PC-3 (cell line): ENCODE data around the gene UCK2. TPM values are rescaled to one million over a fixed set of nuclear protein-coding genes. Genes with fewer than 3 reads are reported as not detected.

Experiments used
- ATAC-seq: fragments of 200-7000 bp; cut with Tn5 transposase; 2 replicates; pipeline ENCODE4 v1.9.1; 2020; ENCODE audit warnings: mild to moderate bottlenecking, moderate library complexity
- BruUV-seq: library from RNA; stranded (reverse); fragments of 400-500 nt; replicated peaks from 2 replicates; lab custom pipeline; 2021; lab: Mats Ljungman, UMichigan
- CTCF ChIA-PET: fragments of 300-600 bp; sonication (Branson Sonifier 250); formaldehyde crosslinking; loops from one replicate; lab custom pipeline; 2022; ENCODE audit warnings: antibody characterized with exemption; lab: Charles Lee
- POLR2A ChIA-PET: fragments of 300-600 bp; sonication (Branson Sonifier 250); formaldehyde crosslinking; loops from one replicate; lab custom pipeline; 2022; ENCODE audit warnings: antibody characterized with exemption; ENCODE audit not compliant: unreplicated experiment; lab: Charles Lee
- DNase-seq: peaks from one replicate; pipeline ENCODE4 v3.0.0-alpha.2; 2015
- H2AFZ ChIP-seq: fragments of 300-600 bp; sonication (generic); 2 replicates; pipeline ENCODE4 v1.6.0; 2016; ENCODE audit warnings: antibody characterized with exemption, low read length
- H3F3A ChIP-seq: fragments of 300-600 bp; sonication (generic); one replicate; pipeline ENCODE4 v1.6.0; 2017; ENCODE audit warnings: antibody characterized with exemption, low read length, control low read depth, mild to moderate bottlenecking; ENCODE audit not compliant: unreplicated experiment
- H3K27ac ChIP-seq: fragments of 300-600 bp; sonication (generic); 2 replicates; pipeline ENCODE4 v1.5.1; 2016; ENCODE audit warnings: mild to moderate bottlenecking, low read length
- H3K27me3 ChIP-seq: fragments of 300-600 bp; sonication (generic); 2 replicates; pipeline ENCODE4 v1.6.1; 2016; ENCODE audit warnings: low read length, mixed read lengths
- H3K36me3 ChIP-seq: fragments of 300-600 bp; sonication (generic); 2 replicates; pipeline ENCODE4 v1.6.1; 2016; ENCODE audit warnings: low read depth, mixed run types, low read length, mixed read lengths
- H3K4me1 ChIP-seq: fragments of 300-600 bp; sonication (generic); 2 replicates; pipeline ENCODE4 v1.5.1; 2016; ENCODE audit warnings: low read length; ENCODE audit not compliant: insufficient read depth
- H3K4me2 ChIP-seq: fragments of 300-600 bp; sonication (generic); 2 replicates; pipeline ENCODE4 v1.6.0; 2016; ENCODE audit warnings: low read length
- H3K4me3 ChIP-seq: fragments of 300-600 bp; sonication (generic); 2 replicates; pipeline ENCODE4 v1.5.1; 2016; ENCODE audit warnings: mild to moderate bottlenecking, low read length, mixed read lengths
- H3K79me2 ChIP-seq: fragments of 300-600 bp; sonication (generic); 2 replicates; pipeline ENCODE4 v1.6.1; 2017; ENCODE audit warnings: low read length, mixed read lengths
- H3K9ac ChIP-seq: fragments of 300-600 bp; sonication (generic); 2 replicates; pipeline ENCODE4 v1.6.0; 2016; ENCODE audit warnings: mild to moderate bottlenecking, low read length
- H3K9me2 ChIP-seq: fragments of 300-600 bp; sonication (generic); replicated peaks from 2 replicates; pipeline ENCODE4 v1.6.1; 2016; ENCODE audit warnings: mixed run types, low read length, mixed read lengths
- H3K9me3 ChIP-seq: fragments of 300-600 bp; sonication (generic); 2 replicates; pipeline ENCODE4 v1.6.1; 2016; ENCODE audit warnings: low read length, mixed read lengths
- H4K20me1 ChIP-seq: fragments of 300-600 bp; sonication (generic); 2 replicates; pipeline ENCODE4 v1.6.1; 2016; ENCODE audit warnings: low read length, mixed read lengths
- EZH2 ChIP-seq: fragments of 300-600 bp; sonication (generic); IDR thresholded peaks from one replicate; pipeline ENCODE4 v1.6.1; 2017; ENCODE audit warnings: antibody characterized with exemption, mild to moderate bottlenecking, low read length; ENCODE audit not compliant: unreplicated experiment
- EZH2phosphoT487 ChIP-seq: fragments of 300-600 bp; sonication (generic); IDR thresholded peaks from 2 replicates; pipeline ENCODE4 v1.6.1; 2018; ENCODE audit warnings: mild to moderate bottlenecking, antibody characterized with exemption, low read length, borderline replicate concordance
- intact Hi-C: fragments of 100-400 bp; cut with micrococcal nuclease; formaldehyde crosslinking; loops from 2 replicates; pipeline ENCODE4 v1.9.0; 2023
- total RNA-seq: library from RNA; depleted of rRNA; stranded (reverse); fragments of >200 nt; gene quantifications from 2 replicates; pipeline ENCODE4 v1.2.3, GENCODE V29; 2014
- TF ChIP-seq, protein P1 (sequence below): fragments of 300-600 bp; sonication (generic); conservative IDR thresholded peaks from 2 replicates; pipeline ENCODE4 v1.5.1; 2017; ENCODE audit warnings: antibody characterized with exemption, low read depth, mild to moderate bottlenecking, low read length

UCK2 gene
- total RNA-seq, 1 experiment from 2014 or later = 193 TPM

DNA sequence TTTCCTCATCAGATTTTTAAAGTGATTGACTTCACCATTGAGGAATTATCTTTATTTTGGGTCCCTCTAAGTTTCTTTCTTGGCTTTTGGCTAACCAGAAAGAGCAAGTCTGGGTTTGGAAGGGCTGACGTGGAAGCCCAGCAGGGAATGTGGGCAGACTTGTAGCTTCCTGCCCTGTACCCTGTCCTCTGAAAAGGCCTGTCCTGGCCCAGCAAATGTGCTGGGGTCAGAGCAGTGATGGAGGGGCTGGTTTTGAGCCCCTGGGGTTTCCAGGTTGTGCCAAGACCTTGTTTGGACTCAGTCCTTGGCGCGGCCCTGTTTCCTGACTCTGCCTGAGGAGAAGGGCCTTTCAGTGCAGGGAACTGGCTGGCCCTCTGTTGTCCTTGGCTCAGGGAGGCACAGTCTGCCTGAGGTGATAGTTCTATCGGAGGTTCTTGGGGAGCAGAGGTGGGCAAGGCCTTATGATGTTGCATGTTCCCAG is 72.1 kb downstream of the UCK2 start:
- Histone ChIP-seq H3K4me1 (peaks cover 25% of the 10 kb centered on the region), H3K79me2 (peaks cover 47% of the 10 kb centered on the region), H3K9ac (no peak overlapping the region), H3K9me3 (no peaks in the 10 kb centered on the region), H4K20me1 (0 out of 2 replicates have a peak, but pooled peaks cover 6% of the 10 kb centered on the region), H3K27ac (no peak overlapping the region), H3K4me2 (no peak overlapping the region), H3K36me3 (peaks cover 33% of the 10 kb centered on the region; the same call in 1 of the 2 replicates), H3F3A (no peaks in the 10 kb centered on the region), H2AFZ (no peak overlapping the region), H3K9me2 (no peaks in the 10 kb centered on the region), H3K4me3 (no peak overlapping the region), H3K27me3 (no peaks in the 10 kb centered on the region)
- intact Hi-C loops = no loop called here
- TF ChIP-seq, protein P1, sequence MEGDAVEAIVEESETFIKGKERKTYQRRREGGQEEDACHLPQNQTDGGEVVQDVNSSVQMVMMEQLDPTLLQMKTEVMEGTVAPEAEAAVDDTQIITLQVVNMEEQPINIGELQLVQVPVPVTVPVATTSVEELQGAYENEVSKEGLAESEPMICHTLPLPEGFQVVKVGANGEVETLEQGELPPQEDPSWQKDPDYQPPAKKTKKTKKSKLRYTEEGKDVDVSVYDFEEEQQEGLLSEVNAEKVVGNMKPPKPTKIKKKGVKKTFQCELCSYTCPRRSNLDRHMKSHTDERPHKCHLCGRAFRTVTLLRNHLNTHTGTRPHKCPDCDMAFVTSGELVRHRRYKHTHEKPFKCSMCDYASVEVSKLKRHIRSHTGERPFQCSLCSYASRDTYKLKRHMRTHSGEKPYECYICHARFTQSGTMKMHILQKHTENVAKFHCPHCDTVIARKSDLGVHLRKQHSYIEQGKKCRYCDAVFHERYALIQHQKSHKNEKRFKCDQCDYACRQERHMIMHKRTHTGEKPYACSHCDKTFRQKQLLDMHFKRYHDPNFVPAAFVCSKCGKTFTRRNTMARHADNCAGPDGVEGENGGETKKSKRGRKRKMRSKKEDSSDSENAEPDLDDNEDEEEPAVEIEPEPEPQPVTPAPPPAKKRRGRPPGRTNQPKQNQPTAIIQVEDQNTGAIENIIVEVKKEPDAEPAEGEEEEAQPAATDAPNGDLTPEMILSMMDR = no peak
- no peak for TF ChIP-seq EZH2
- no peak for TF ChIP-seq EZH2phosphoT487
- POLR2A ChIA-PET = no interaction called here
- ATAC-seq (no peak), DNase-seq (no peak)
- no TSS peak for BruUV-seq
- CTCF ChIA-PET = no interaction called here

- H3K79me2 ChIP-seq = peaks cover 36% of the 10 kb centered on the region
These were observed 73.4 kb downstream of the UCK2 start for GRCh38 chr1:165900576-165901380.

DNA sequence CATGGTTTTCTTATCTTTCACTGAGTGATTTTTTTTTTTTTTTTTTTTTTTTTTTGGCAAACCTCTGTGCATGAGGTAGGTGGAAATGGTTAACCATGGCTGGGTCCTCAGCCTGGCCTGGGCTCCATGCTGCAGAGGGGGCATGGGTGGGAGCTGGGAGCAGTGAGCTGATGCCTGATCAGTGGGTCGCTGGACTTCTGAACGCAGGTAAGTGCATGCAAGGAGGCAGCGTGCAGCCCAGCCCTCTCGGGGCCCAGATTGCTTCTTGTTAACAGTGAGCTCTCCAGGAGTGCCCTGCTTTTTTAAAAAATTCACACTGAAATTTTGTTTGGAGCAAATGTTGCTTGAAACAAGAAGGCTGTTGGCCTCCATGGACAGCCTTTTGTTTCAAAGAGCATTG is 75.2 kb downstream of the UCK2 start:
- TF ChIP-seq EZH2phosphoT487 (no peak), EZH2 (no peak)
- TF ChIP-seq, protein P1 = no peak
- no peak overlapping the region for H3K27ac ChIP-seq
- no peaks in the 10 kb centered on the region for H3F3A ChIP-seq
- H3K4me3 ChIP-seq = no peak overlapping the region
- no peak overlapping the region for H3K9ac ChIP-seq
- intact Hi-C loops = no loop called here
- H3K36me3 ChIP-seq = peaks cover 27% of the 10 kb centered on the region; the same call in 1 of the 2 replicates
- no peaks in the 10 kb centered on the region for H3K9me3 ChIP-seq
- POLR2A ChIA-PET = no interaction called here
- H3K79me2 ChIP-seq = peaks cover 31% of the 10 kb centered on the region
- no TSS peak for BruUV-seq
- no peak overlapping the region for H2AFZ ChIP-seq
- ATAC-seq (no peak), DNase-seq (no peak)
- CTCF ChIA-PET = no interaction called here
- no peak overlapping the region for H3K4me2 ChIP-seq
- H3K4me1 ChIP-seq = peaks cover 9% of the 10 kb centered on the region
- no peaks in the 10 kb centered on the region for H3K27me3 ChIP-seq
- no peaks in the 10 kb centered on the region for H3K9me2 ChIP-seq
- H4K20me1 ChIP-seq = 0 out of 2 replicates have a peak, but pooled peaks cover 6% of the 10 kb centered on the region

More at GRCh38 chr1:165900576-165901380, 73.4 kb downstream of the UCK2 start:
- POLR2A ChIA-PET = no interaction called here
- TF ChIP-seq EZH2 = no peak
- CTCF ChIA-PET = no interaction called here
- no peaks in the 10 kb centered on the region for H3F3A ChIP-seq
- H2AFZ ChIP-seq = no peak overlapping the region
- intact Hi-C loops = no loop called here
- peaks cover 19% of the 10 kb centered on the region for H3K4me1 ChIP-seq
- H4K20me1 ChIP-seq = 0 out of 2 replicates have a peak, but pooled peaks cover 6% of the 10 kb centered on the region
- BruUV-seq = no TSS peak
- H3K9ac ChIP-seq = no peak overlapping the region
- H3K9me2 ChIP-seq = no peaks in the 10 kb centered on the region
- H3K4me3 ChIP-seq = no peak overlapping the region
- ATAC-seq (no peak), DNase-seq (no peak)
- H3K9me3 ChIP-seq = no peaks in the 10 kb centered on the region
- H3K27me3 ChIP-seq = no peaks in the 10 kb centered on the region
- H3K36me3 ChIP-seq = peaks cover 34% of the 10 kb centered on the region; the same call in 1 of the 2 replicates
- H3K27ac ChIP-seq = no peak overlapping the region
- H3K4me2 ChIP-seq = no peak overlapping the region
